ENCODE results near the gene TTLL6. TPM values are rescaled to one million over a fixed set of nuclear protein-coding genes. Genes with fewer than 3 reads are reported as not detected.
"Not testable (repeated sequence)": the region's sequence is repeated elsewhere in the genome, so short reads cannot be mapped to it uniquely, and the experiment has no call there.

Gene TTLL6
- total RNA-seq, 1 donor, result not detected

DNA sequence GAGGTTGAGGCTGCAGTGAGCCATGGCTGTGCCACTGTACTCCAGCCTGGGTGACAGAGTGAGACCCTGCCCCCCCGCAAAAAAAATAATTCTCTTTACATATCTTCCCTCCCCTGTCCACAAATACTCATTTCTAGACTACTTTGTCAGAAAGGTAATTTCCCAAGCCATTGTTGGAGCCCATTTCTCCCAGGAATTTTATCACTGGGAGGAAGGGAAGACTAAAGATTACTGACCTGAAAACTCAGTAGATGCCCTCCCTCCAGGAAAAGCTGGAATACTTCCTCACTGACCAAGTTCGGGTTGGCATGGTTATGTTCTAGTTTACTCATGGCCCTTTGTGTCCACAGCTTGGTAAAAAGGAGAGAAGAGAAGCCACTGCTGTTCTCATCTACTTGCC lies 17.9 kb upstream of the TTLL6 start:
- no peak for DNase-seq (ENCODE audit: insufficient read length, low spot score, missing footprints)
- Histone ChIP-seq H3K79me2 (ENCODE audit: insufficient read depth, low read length) (peaks cover 87% of the 10 kb centered on the region), H3K36me3 (ENCODE audit: insufficient read depth, low read length) (peaks cover 4% of the 10 kb centered on the region), H3K4me3 (ENCODE audit: insufficient read depth, low read length) (no peak overlapping the region), H3K4me2 (ENCODE audit: insufficient read depth, low read length) (no peak overlapping the region), H4K20me1 (ENCODE audit: insufficient read depth, low read length) (peaks cover 9% of the 10 kb centered on the region), H3K27ac (ENCODE audit: low read depth, low read length) (no peak overlapping the region), H3K27me3 (ENCODE audit: insufficient read depth, low read length) (no peaks in the 10 kb centered on the region), H3K4me1 (ENCODE audit: insufficient read depth, low read length) (peaks cover 12% of the 10 kb centered on the region), H2AFZ (ENCODE audit: low read length) (no peak overlapping the region), H3K9me3 (ENCODE audit: low read depth, low read length) (no peaks in the 10 kb centered on the region)
- TF ChIP-seq, protein P1, sequence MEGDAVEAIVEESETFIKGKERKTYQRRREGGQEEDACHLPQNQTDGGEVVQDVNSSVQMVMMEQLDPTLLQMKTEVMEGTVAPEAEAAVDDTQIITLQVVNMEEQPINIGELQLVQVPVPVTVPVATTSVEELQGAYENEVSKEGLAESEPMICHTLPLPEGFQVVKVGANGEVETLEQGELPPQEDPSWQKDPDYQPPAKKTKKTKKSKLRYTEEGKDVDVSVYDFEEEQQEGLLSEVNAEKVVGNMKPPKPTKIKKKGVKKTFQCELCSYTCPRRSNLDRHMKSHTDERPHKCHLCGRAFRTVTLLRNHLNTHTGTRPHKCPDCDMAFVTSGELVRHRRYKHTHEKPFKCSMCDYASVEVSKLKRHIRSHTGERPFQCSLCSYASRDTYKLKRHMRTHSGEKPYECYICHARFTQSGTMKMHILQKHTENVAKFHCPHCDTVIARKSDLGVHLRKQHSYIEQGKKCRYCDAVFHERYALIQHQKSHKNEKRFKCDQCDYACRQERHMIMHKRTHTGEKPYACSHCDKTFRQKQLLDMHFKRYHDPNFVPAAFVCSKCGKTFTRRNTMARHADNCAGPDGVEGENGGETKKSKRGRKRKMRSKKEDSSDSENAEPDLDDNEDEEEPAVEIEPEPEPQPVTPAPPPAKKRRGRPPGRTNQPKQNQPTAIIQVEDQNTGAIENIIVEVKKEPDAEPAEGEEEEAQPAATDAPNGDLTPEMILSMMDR (IDR thresholded peaks at IDR 0.05; ENCODE audit: extremely low read depth, low read depth, low read length), result no peak

DNA sequence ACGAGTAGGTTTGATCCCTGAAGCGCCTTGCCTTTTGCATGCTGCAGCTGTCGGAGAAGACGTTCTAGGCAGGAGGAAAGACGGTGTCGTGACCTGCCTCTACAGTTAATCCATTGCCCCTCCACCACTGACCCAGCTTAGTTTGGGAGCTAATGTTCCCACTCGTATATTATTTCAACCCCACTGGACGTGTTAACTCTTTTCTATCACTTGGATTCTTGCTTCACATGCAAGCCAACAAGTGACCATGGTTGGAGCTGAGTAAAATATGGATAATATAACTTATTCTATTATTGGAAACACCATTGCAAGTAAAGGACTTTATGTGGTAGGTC lies 14.5 kb upstream of the TTLL6 start:
- Histone ChIP-seq H3K4me2 (ENCODE audit: insufficient read depth, low read length) (peak overlapping the region; percentile 87), H3K36me3 (ENCODE audit: insufficient read depth, low read length) (peaks cover 4% of the 10 kb centered on the region), H3K4me3 (ENCODE audit: insufficient read depth, low read length) (peak overlapping the region; percentile 100), H3K79me2 (ENCODE audit: insufficient read depth, low read length) (peaks cover 54% of the 10 kb centered on the region), H3K27ac (ENCODE audit: low read depth, low read length) (peak overlapping the region; percentile 97), H2AFZ (ENCODE audit: low read length) (peak overlapping the region; percentile 98), H3K27me3 (ENCODE audit: insufficient read depth, low read length) (no peaks in the 10 kb centered on the region), H3K4me1 (ENCODE audit: insufficient read depth, low read length) (peaks cover 10% of the 10 kb centered on the region), H4K20me1 (ENCODE audit: insufficient read depth, low read length) (peaks cover 8% of the 10 kb centered on the region), H3K9me3 (ENCODE audit: low read depth, low read length) (no peaks in the 10 kb centered on the region)
- peak; percentile 80 for DNase-seq (ENCODE audit: insufficient read length, low spot score, missing footprints)
- TF ChIP-seq, protein P1 (IDR thresholded peaks at IDR 0.05; ENCODE audit: extremely low read depth, low read depth, low read length), result no peak

DNA sequence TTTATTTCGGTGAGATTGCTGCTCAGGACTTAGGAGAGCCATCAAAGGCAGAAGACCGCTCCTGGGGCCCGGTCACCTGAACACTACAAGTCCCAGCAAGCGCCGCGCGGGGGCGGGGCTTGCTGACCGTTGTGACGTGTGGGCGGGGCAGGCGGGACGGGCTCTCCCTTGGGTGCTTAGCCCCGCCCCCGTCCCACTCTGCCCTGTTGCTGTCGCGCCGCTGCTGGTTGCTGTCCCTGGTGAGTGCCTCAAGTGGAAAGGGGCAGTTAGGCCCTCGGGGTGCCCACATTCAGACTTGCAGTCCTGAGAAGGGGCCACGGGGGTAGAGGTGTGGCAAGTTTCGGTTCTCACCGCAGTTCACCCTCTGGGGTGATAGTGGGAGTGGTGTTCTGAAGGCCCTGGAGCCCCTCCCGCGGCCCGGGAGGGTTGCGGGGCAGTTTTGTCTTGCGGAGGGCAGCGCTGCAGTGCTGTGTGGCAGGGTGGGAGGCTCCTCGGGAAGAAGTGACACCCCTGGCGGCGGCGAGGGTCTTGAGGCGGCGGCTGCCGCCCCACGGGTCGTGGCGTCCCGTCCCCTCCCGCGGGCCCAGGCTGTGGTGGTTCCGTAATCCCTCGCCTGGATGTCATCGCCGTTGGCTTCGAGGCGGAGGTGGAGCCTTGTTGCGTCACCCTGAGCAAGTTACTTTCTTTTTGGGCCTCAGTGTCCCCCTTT lies 14.0 kb upstream of the TTLL6 start, which contains the start of gene CALCOCO2:
TSS of gene CALCOCO2 (plus strand) at position 196 of the 709 bp plus-strand sequence. CDS start 10,673 bp downstream, outside the sequence.
- Histone ChIP-seq H3K4me2 (ENCODE audit: insufficient read depth, low read length) (peak within 1 kb of the TSS; percentile 87), H3K79me2 (ENCODE audit: insufficient read depth, low read length) (peaks cover 49% of the 10 kb centered on the region), H3K4me3 (ENCODE audit: insufficient read depth, low read length) (peak within 1 kb of the TSS; percentile 100), H3K36me3 (ENCODE audit: insufficient read depth, low read length) (peaks cover 4% of the 10 kb centered on the region), H3K9me3 (ENCODE audit: low read depth, low read length) (no peaks in the 10 kb centered on the region), H3K4me1 (ENCODE audit: insufficient read depth, low read length) (peaks cover 10% of the 10 kb centered on the region), H3K27ac (ENCODE audit: low read depth, low read length) (peak within 1 kb of the TSS; percentile 97), H4K20me1 (ENCODE audit: insufficient read depth, low read length) (peaks cover 8% of the 10 kb centered on the region), H3K27me3 (ENCODE audit: insufficient read depth, low read length) (no peaks in the 10 kb centered on the region), H2AFZ (ENCODE audit: low read length) (peak within 1 kb of the TSS; percentile 98)
- peak; percentile 96 for DNase-seq (ENCODE audit: insufficient read length, low spot score, missing footprints)
- TF ChIP-seq, protein P1 (IDR thresholded peaks at IDR 0.05; ENCODE audit: extremely low read depth, low read depth, low read length), result no peak

DNA sequence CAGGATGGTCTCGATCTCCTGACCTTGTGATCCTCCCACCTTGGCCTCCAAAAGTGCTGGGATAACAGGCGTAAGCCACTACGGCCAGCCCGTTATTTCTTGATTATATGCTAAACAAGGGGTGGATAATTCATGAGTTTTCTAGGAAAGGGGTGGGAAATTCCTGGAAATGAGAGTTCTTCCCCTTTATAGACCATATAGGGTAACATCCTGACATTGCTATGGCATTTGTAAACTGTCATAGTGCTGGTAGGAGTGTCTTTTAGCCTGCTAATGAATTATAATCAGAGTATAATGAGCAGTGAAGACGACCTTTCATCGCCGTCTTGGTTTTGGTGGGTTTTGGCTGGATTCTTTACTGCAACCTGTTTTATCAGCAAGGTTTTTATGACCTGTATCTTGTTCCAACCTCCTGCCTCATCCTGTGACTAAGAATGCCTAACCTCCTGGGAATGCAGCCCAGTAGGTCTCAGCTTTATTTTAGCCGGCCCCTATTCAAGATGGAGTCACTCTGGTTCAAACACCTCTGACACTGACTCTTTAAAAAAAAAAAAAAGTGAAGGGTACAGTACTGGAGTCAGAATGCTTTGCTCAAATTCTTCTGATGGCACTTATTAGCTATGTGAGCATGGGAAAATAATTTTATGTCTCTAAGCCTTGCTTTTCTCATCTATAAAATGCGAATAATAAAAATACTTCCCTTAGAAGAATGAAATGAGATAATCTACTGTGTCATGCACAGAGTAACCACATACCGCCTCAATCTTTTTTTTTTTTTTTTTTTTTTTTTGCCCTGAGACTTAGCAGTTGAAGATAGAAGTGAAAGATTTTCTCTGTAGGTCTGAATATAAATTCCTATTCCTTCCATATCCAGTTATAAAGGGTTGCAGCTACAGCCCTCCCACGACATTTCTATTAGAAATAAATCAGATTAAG lies 8.7 kb upstream of the TTLL6 start:
- H3K9me3 ChIP-seq (ENCODE audit: low read depth, low read length), result no peaks in the 10 kb centered on the region
- H4K20me1 ChIP-seq (ENCODE audit: insufficient read depth, low read length), result no peaks in the 10 kb centered on the region
- H3K27me3 ChIP-seq (ENCODE audit: insufficient read depth, low read length), result no peaks in the 10 kb centered on the region
- H3K79me2 ChIP-seq (ENCODE audit: insufficient read depth, low read length), result no peaks in the 10 kb centered on the region
- no peak for DNase-seq (ENCODE audit: insufficient read length, low spot score, missing footprints)
- TF ChIP-seq, protein P1 (IDR thresholded peaks at IDR 0.05; ENCODE audit: extremely low read depth, low read depth, low read length), result no peak
- no peak overlapping the region for H3K27ac ChIP-seq (ENCODE audit: low read depth, low read length)
- H3K4me1 ChIP-seq (ENCODE audit: insufficient read depth, low read length), result peaks cover 4% of the 10 kb centered on the region
- H3K4me2 ChIP-seq (ENCODE audit: insufficient read depth, low read length), result no peak overlapping the region
- H2AFZ ChIP-seq (ENCODE audit: low read length), result no peak overlapping the region
- H3K4me3 ChIP-seq (ENCODE audit: insufficient read depth, low read length), result no peak overlapping the region
- no peaks in the 10 kb centered on the region for H3K36me3 ChIP-seq (ENCODE audit: insufficient read depth, low read length)

DNA sequence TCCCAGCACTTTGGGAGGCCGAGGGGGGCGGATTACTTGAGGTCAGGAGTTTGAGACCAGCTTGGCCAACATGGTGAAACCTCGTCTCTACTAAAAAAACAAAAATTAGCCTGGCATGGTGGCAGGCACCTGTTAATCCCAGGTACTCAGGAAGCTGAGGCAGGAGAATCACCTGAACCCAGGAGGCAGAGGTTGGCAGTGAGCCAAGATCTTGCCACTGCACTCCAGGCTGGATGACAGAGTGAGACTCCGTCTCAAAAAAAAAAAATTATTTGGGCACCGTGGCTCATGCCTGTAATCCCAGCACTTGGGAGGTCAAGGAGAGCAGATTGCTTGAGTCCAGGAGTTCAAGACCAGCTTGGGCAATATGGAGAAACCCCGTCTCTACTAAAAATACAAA lies 3.9 kb upstream of the TTLL6 start:
- not testable (repeated sequence) for H3K27me3 ChIP-seq (ENCODE audit: insufficient read depth, low read length); H3K4me1 ChIP-seq (ENCODE audit: insufficient read depth, low read length); H2AFZ ChIP-seq (ENCODE audit: low read length); H4K20me1 ChIP-seq (ENCODE audit: insufficient read depth, low read length); H3K9me3 ChIP-seq (ENCODE audit: low read depth, low read length); H3K4me3 ChIP-seq (ENCODE audit: insufficient read depth, low read length); DNase-seq (ENCODE audit: insufficient read length, low spot score, missing footprints); H3K36me3 ChIP-seq (ENCODE audit: insufficient read depth, low read length); H3K27ac ChIP-seq (ENCODE audit: low read depth, low read length); H3K4me2 ChIP-seq (ENCODE audit: insufficient read depth, low read length); H3K79me2 ChIP-seq (ENCODE audit: insufficient read depth, low read length)

Data from osteoblast (primary cell).